Heart left ventricle (tissue), 16 donors: ENCODE data around the gene CCR2. TPM values are rescaled to one million over a fixed set of nuclear protein-coding genes. Genes with fewer than 3 reads are reported as not detected.

Experiments
- ATAC-seq, 4 donors: fragments of 200-7000 bp; cut with Tn5 transposase; one replicate each; pipeline ENCODE4 v1.9.1; 2020 to 2022; ENCODE audit warnings: moderate library complexity in 4 of 4, mild to moderate bottlenecking in 3 of 4, moderate number of reproducible peaks in 1 of 4
- DNase-seq, 5 donors: peaks; one replicate each; pipeline ENCODE4 v3.0.0-alpha.2; 2020
- H3K27ac ChIP-seq, 12 donors: fragments of 200-600 bp; sonication (generic) in 4 of 12; one replicate each; pipeline versions ENCODE4 v1.5.0 to v1.8.0; 2016 to 2022; ENCODE audit warnings: mild to moderate bottlenecking in 2 of 12
- H3K27me3 ChIP-seq, 9 donors: fragments of 200-600 bp; sonication (generic) in 2 of 9; one replicate each; pipeline versions ENCODE4 v1.5.1 to v1.8.0; 2016 to 2022; ENCODE audit warnings: mild to moderate bottlenecking in 3 of 9
- H3K36me3 ChIP-seq, 9 donors: fragments of 200-600 bp; sonication (generic) in 2 of 9; one replicate each; pipeline versions ENCODE4 v1.5.0 to v1.8.0; 2018 to 2022; ENCODE audit warnings: mild to moderate bottlenecking in 2 of 9
- H3K4me1 ChIP-seq, 12 donors: fragments of 200-600 bp; sonication (generic) in 4 of 12; one replicate each; pipeline versions ENCODE4 v1.5.0 to v1.8.0; 2016 to 2022; ENCODE audit warnings: mild to moderate bottlenecking in 3 of 12
- H3K4me3 ChIP-seq, 12 donors: fragments of 200-600 bp; sonication (generic) in 4 of 12; one replicate each; pipeline versions ENCODE4 v1.5.0 to v1.8.0; 2017 to 2022; ENCODE audit warnings: mild to moderate bottlenecking in 9 of 12, moderate library complexity in 4 of 12
- H3K9me3 ChIP-seq, 12 donors: fragments of 200-600 bp; sonication (generic) in 4 of 12; one replicate each; pipeline versions ENCODE4 v1.5.0 to v1.8.0; 2016 to 2022; ENCODE audit warnings: mild to moderate bottlenecking in 1 of 12
- POLR2A ChIP-seq, 2 donors: fragments of 450-650 bp; IDR thresholded peaks; one replicate each; pipeline ENCODE4 v1.6.1; 2017; ENCODE audit warnings: antibody characterized with exemption in 2 of 2, mild to moderate bottlenecking in 2 of 2, moderate library complexity in 2 of 2
- WGBS, 4 donors: extraction: QIAGEN DNeasy Blood & Tissue Kit in 2 of 4; methylation state at CpG; one replicate each; pipeline versions ENCODE4 v1.1.5 to v1.1.7; 2013 to 2018; 5-methylcytosine and 5-hydroxymethylcytosine counted together
- intact Hi-C, 10 donors: fragments of 100-400 bp; cut with DNase I; formaldehyde crosslinking; loops; one replicate each; pipeline versions ENCODE4 v1.11.1 to v1.14.2; 2022
- polyA plus RNA-seq, 2 donors: library from polyadenylated mRNA; stranded (reverse); fragments of 200-250 nt; gene quantifications; one replicate each; pipeline ENCODE4 v1.2.3, GENCODE V29; 2013
- total RNA-seq, 9 donors: library from RNA; depleted of rRNA in 2 of 9; stranded (reverse); fragments of >200 nt in 2 of 9; fragmentation: NEBNext Ultra II Directional in 3 of 9; extraction: Animal tissue kit (Norgen Biotek cat#: 25700) in 3 of 9; gene quantifications; one replicate each; pipeline versions ENCODE4 v1.1.0 to v1.2.4, GENCODE V29; 2016 to 2023
- TF ChIP-seq, protein P1 (sequence below), 12 donors: fragments of 200-600 bp; sonication (generic) in 4 of 12; IDR thresholded peaks; one replicate each; pipeline versions ENCODE4 v1.5.0 to v1.8.0; 2018 to 2022; ENCODE audit warnings: antibody characterized with exemption in 12 of 12, mild to moderate bottlenecking in 5 of 12
- donor health status: ischemic (EF 13 %, LVEDD 7.1; RV severe dilation, severe dysfunction).
- donor health status: healthy with polysubstance abuse.
- donor health status: DM: no; HTN: yes; CAD: no.
- donor health status: DM: no; HTN: no; CAD: no.
- donor health status: ischemic (EF 25% LVEDD 6.9; RV normal size, moderate dysfunction).
- donor health status: ischemic (EF 25% LVEDD 5.7; RV mildly dilated, moderate dysfunction).
- donor health status: healthy.
- donor health status: DM: yes; HTN: yes; CAD: no.
- donor health status: ischemic (EF 35%, LVEDD 5.7; RV mildly dilated, moderate dysfunction).
- donor health status: nonischemic (EF 11% LVEDD 7.7; RV severe dilation, severe dysfunction).
- donor health status: DM: yes; HTN: yes; CAD: no.
- donor health status: PGD.
- donor health status: ischemic (EF 29% LVEDD 5.4; RV normal size, mild dysfunction).
- donor health status: nonischemic (EF 23%, LVEDD 6.1; RV moderate dilation, normal function).

CCR2 gene
- total and polyA plus RNA-seq, 11 donors, result 0.23 to 10.5 (median 0.93) TPM

- DNase-seq, result no peak
- 83 to 93% (median 86%) methylated on average over 3 of the region's 3 CpGs for WGBS, 4 donors
- intact Hi-C loops, result loop anchor here (5.0 to 10.0 kb wide), 10 partner anchors 50 to 610 kb away; partner anchors contain the start of gene CXCR6 (in 1 of the 10)
- Histone ChIP-seq H3K27me3 (peaks cover 0 to 13% (median 0%) of the 10 kb centered on the region in 9 donors), H3K4me3 (peak overlapping the region in 1 of 12 donors; percentile 19), H3K9me3 (no peaks in the 10 kb centered on the region), H3K27ac (no peak overlapping the region), H3K36me3 (no peaks in the 10 kb centered on the region), H3K4me1 (peaks cover 0 to 46% (median 0%) of the 10 kb centered on the region in 12 donors)
- TF ChIP-seq, protein P1, sequence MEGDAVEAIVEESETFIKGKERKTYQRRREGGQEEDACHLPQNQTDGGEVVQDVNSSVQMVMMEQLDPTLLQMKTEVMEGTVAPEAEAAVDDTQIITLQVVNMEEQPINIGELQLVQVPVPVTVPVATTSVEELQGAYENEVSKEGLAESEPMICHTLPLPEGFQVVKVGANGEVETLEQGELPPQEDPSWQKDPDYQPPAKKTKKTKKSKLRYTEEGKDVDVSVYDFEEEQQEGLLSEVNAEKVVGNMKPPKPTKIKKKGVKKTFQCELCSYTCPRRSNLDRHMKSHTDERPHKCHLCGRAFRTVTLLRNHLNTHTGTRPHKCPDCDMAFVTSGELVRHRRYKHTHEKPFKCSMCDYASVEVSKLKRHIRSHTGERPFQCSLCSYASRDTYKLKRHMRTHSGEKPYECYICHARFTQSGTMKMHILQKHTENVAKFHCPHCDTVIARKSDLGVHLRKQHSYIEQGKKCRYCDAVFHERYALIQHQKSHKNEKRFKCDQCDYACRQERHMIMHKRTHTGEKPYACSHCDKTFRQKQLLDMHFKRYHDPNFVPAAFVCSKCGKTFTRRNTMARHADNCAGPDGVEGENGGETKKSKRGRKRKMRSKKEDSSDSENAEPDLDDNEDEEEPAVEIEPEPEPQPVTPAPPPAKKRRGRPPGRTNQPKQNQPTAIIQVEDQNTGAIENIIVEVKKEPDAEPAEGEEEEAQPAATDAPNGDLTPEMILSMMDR (IDR thresholded peaks at IDR 0.05), result no peak
- TF ChIP-seq POLR2A (IDR thresholded peaks at IDR 0.05), result no peak
- no peak for ATAC-seq
Observed at GRCh38 chr3:46374755-46375154, 20.8 kb downstream of the CCR2 start.

DNA sequence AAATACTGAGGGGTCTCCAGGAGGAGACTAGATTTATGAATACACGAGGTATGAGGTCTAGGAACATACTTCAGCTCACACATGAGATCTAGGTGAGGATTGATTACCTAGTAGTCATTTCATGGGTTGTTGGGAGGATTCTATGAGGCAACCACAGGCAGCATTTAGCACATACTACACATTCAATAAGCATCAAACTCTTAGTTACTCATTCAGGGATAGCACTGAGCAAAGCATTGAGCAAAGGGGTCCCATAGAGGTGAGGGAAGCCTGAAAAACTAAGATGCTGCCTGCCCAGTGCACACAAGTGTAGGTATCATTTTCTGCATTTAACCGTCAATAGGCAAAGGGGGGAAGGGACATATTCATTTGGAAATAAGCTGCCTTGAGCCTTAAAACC is 21.3 kb downstream of the CCR2 start:
- H3K27me3 ChIP-seq, result peaks cover 0 to 13% (median 0%) of the 10 kb centered on the region in 9 donors
- H3K27ac ChIP-seq, result no peak overlapping the region
- WGBS, 4 donors, result 75 to 82% (median 79%) methylated on average over 2 of the region's 2 CpGs
- H3K9me3 ChIP-seq, result no peaks in the 10 kb centered on the region
- H3K4me3 ChIP-seq, result peak overlapping the region in 1 of 12 donors; percentile 19
- no peaks in the 10 kb centered on the region for H3K36me3 ChIP-seq
- ATAC-seq, result no peak
- intact Hi-C loops, result loop anchor here in 9 of 10 donors (5.0 to 10.0 kb wide), 8 partner anchors 50 to 610 kb away; partner anchors contain the start of gene CXCR6 (in 1 of the 9)
- DNase-seq, result no peak
- peaks cover 0 to 41% (median 0%) of the 10 kb centered on the region in 12 donors for H3K4me1 ChIP-seq
- no peak for TF ChIP-seq POLR2A (IDR thresholded peaks at IDR 0.05)
- TF ChIP-seq, protein P1 (IDR thresholded peaks at IDR 0.05), result no peak

- ATAC-seq (no peak), DNase-seq (no peak)
- WGBS, 4 donors, result 17 to 28% (median 26%) methylated on average over 2 of the region's 2 CpGs
- no peak overlapping the region for H3K27ac ChIP-seq
- H3K9me3 ChIP-seq, result no peaks in the 10 kb centered on the region
- intact Hi-C loops, result loop anchor here in 9 of 10 donors (5.0 to 10.0 kb wide), 8 partner anchors 49 to 611 kb away; partner anchors contain the start of gene CXCR6 (in 1 of the 9)
- peaks cover 0 to 13% (median 0%) of the 10 kb centered on the region in 9 donors for H3K27me3 ChIP-seq
- no peaks in the 10 kb centered on the region for H3K36me3 ChIP-seq
- peaks cover 0 to 41% (median under 1%) of the 10 kb centered on the region in 12 donors for H3K4me1 ChIP-seq
- H3K4me3 ChIP-seq, result no peak overlapping the region
- no peak for TF ChIP-seq POLR2A (IDR thresholded peaks at IDR 0.05)
- TF ChIP-seq, protein P1 (IDR thresholded peaks at IDR 0.05), result no peak
Observed at GRCh38 chr3:46375814-46376213, 21.9 kb downstream of the CCR2 start.

DNA sequence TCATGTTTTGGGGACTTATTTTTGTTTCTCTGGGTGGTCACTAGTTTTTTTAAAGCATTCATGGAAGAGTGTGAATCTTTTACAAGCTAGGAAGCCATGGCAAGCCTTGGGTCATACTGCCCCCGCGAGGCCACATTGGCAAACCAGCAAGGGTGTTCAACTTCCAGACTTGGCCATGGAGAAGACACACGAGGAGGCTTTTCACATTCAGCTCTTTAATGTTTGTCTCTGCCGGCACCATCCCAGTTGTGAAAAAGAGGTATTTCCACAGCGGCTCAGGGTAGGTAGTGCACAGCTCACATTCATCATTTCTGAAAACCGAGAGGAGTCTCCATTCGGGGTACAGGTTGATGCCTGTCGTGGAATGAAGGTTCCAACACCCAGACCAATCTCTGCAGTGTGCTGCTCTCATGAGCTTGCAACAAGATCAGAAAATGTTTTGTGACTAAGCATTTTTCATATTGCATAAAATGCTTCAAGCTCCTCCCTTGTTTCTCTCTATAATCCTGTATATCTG is 24.6 kb downstream of the CCR2 start:
- intact Hi-C loops, result loop anchor here in 9 of 10 donors (5.0 to 10.0 kb wide), 8 partner anchors 46 to 614 kb away; partner anchors contain the start of gene CXCR6 (in 1 of the 9)
- H3K4me3 ChIP-seq, result no peak overlapping the region
- ATAC-seq (peak in 3 of 4 donors; percentile 50 to 78 (median 60)), DNase-seq (peak; percentile 42 to 79 (median 59))
- H3K36me3 ChIP-seq, result no peaks in the 10 kb centered on the region
- 49 to 51% (median 50%) methylated on average over 8 of the region's 8 CpGs for WGBS, 4 donors
- TF ChIP-seq, protein P1 (IDR thresholded peaks at IDR 0.05), result peak; percentile 30 to 69 (median 54)
- no peak for TF ChIP-seq POLR2A (IDR thresholded peaks at IDR 0.05)
- no peaks in the 10 kb centered on the region for H3K9me3 ChIP-seq
- peaks cover 0 to 42% (median 3%) of the 10 kb centered on the region in 12 donors for H3K4me1 ChIP-seq
- H3K27me3 ChIP-seq, result peaks cover 0 to 9% (median 0%) of the 10 kb centered on the region in 9 donors
- H3K27ac ChIP-seq, result no peak overlapping the region
